Upper lobe of left lung (tissue), 6 donors: ENCODE data around the gene DIP2C. TPM values are rescaled to one million over a fixed set of nuclear protein-coding genes. Genes with fewer than 3 reads are reported as not detected.
A peak's percentile ranks its signal among the peaks of the same experiment; 100 is the strongest.

Experiments used
- ATAC-seq, 2 donors: fragments of 200-7000 bp; cut with Tn5 transposase; one replicate each; pipeline ENCODE4 v1.9.1; 2022; ENCODE audit warnings: mild to moderate bottlenecking in 2 of 2, moderate library complexity in 2 of 2; ENCODE audit not compliant: low FRiP score in 2 of 2
- DNase-seq, 2 donors: peaks; one replicate each; pipeline ENCODE4 v3.0.0-alpha.2; 2019 to 2020
- H3K27ac ChIP-seq, 4 donors: fragments of 200-600 bp; sonication (generic); one replicate each; pipeline ENCODE4 v1.5.1; 2016 to 2019
- H3K27me3 ChIP-seq, 4 donors: fragments of 200-600 bp; sonication (generic); one replicate each; pipeline ENCODE4 v1.5.1; 2017 to 2019
- H3K36me3 ChIP-seq, 4 donors: fragments of 200-600 bp; sonication (generic); one replicate each; pipeline ENCODE4 v1.5.1; 2016 to 2019
- H3K4me1 ChIP-seq, 4 donors: fragments of 200-600 bp; sonication (generic); one replicate each; pipeline ENCODE4 v1.5.1; 2018 to 2019
- H3K4me3 ChIP-seq, 4 donors: fragments of 200-600 bp; sonication (generic); one replicate each; pipeline ENCODE4 v1.5.1; 2017 to 2019; ENCODE audit warnings: mild to moderate bottlenecking in 2 of 4, moderate library complexity in 1 of 4
- H3K9me3 ChIP-seq, 4 donors: fragments of 200-600 bp; sonication (generic); one replicate each; pipeline ENCODE4 v1.5.1; 2018 to 2019
- EP300 ChIP-seq, 4 donors: sonication (generic); formaldehyde crosslinking; IDR thresholded peaks; one replicate each; pipeline ENCODE4 v1.5.1; 2017; ENCODE audit warnings: antibody characterized with exemption in 4 of 4, control low read depth in 2 of 4
- POLR2A ChIP-seq, 4 donors: fragments of 450-650 bp; IDR thresholded peaks; one replicate each; pipeline ENCODE4 v1.5.1; 2016 to 2017; ENCODE audit warnings: antibody characterized with exemption in 4 of 4, mild to moderate bottlenecking in 2 of 4
- POLR2AphosphoS5 ChIP-seq, 2 donors: sonication (generic); formaldehyde crosslinking; IDR thresholded peaks; one replicate each; pipeline ENCODE4 v1.5.1; 2017; ENCODE audit warnings: antibody characterized with exemption in 2 of 2
- WGBS, 2 donors: methylation state at CpG; one replicate each; pipeline ENCODE4 v1.1.5; 2017 to 2018; 5-methylcytosine and 5-hydroxymethylcytosine counted together
- total RNA-seq, 6 donors: library from RNA; depleted of rRNA in 4 of 6; stranded (reverse); fragments of >200 nt in 4 of 6; gene quantifications; one replicate each; pipeline versions ENCODE4 v1.1.0 to v1.2.1, GENCODE V29; 2016 to 2021
- TF ChIP-seq, protein P1 (sequence below), 6 experiments: fragments of 450-650 bp in 4 of 6; fragments of 200-600 bp in 2 of 6; sonication (generic) in 2 of 6; IDR thresholded peaks; one replicate each; pipeline ENCODE4 v1.5.1; 2016 to 2019; ENCODE audit warnings: antibody characterized with exemption in 6 of 6
- donor health status: DM: no; HTN: no; CAD: no; lungs with moderate emphysema.
- donor health status: DM: no; HTN: yes; CAD: no; lungs with severe emphysema.

Gene DIP2C
- total RNA-seq, 6 donors from 2014 or later: 11.6 to 32.5 (median 14.7) TPM

DNA sequence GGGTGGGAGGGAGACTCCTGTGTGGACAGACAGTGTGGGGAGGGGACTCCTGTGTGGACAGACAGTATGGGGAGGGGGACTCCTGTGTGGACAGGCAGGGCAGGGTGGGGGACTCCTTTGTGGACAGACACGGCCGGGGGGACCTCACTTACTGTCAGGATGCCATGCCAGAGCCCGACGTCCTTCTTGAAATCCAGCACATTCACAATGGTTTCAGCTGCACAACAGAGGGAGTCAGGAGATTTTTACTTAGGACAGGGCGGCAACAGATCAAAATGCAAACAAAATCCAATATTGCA, 301.9 kb downstream of the DIP2C start:
- peaks cover 0 to 37% (median 7%) of the 10 kb centered on the region in 4 donors for H3K36me3 ChIP-seq
- WGBS, 2 donors: 100% methylated on average over 5 of the region's 5 CpGs

DNA sequence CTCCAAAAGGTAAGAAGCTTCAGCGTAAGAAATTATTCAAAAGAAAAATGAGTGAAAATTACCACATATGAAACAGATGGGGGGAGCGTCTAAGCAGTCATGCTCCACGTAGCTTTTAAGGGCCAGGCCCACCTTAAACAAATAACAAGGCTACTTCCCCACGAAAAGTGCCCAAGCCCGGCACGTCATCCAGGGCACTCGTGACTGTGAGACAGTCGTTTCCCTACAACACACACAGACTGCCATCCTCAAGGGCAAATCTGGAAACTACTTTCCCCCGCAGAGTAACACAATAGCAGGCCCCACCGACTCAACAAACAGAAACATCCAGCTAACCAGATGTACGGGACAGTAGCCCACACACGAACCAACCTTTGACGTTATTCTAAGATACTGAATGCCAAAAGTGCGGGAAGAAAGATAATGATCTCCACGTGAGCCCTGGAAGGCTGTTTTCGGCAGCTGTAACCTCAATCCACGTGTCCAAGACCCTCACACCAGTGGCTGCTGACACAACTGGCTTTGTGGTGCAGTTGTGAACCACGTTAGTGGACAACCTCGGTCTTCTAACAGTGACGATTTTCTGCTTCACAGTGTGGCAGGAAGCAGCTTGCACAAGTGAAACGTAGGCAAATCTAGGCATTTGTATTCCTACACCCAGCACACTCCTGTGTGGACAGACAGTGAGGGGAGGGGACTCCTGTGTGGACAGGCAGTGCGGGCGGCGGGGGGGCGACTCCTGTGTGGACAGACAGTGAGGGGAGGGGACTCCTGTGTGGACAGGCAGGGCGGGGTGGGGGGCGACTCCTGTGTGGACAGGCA, 302.5 kb downstream of the DIP2C start:
- Histone ChIP-seq H3K27ac (peak overlapping the region in 2 of 4 donors; percentile 30 to 64), H3K27me3 (no peaks in the 10 kb centered on the region), H3K4me1 (peaks cover 0 to 5% (median 0%) of the 10 kb centered on the region in 4 donors), H3K4me3 (no peak overlapping the region), H3K9me3 (no peaks in the 10 kb centered on the region), H3K36me3 (peaks cover 0 to 42% (median 7%) of the 10 kb centered on the region in 4 donors)
- WGBS, 2 donors: 83 to 88% methylated on average over 26 to 27 of the region's 27 CpGs
- ATAC-seq: peak in 1 of 2 donors; percentile 49
- peak in 1 of 4 donors; percentile 17 for TF ChIP-seq POLR2A (IDR thresholded peaks at IDR 0.05)
- TF ChIP-seq, protein P1, sequence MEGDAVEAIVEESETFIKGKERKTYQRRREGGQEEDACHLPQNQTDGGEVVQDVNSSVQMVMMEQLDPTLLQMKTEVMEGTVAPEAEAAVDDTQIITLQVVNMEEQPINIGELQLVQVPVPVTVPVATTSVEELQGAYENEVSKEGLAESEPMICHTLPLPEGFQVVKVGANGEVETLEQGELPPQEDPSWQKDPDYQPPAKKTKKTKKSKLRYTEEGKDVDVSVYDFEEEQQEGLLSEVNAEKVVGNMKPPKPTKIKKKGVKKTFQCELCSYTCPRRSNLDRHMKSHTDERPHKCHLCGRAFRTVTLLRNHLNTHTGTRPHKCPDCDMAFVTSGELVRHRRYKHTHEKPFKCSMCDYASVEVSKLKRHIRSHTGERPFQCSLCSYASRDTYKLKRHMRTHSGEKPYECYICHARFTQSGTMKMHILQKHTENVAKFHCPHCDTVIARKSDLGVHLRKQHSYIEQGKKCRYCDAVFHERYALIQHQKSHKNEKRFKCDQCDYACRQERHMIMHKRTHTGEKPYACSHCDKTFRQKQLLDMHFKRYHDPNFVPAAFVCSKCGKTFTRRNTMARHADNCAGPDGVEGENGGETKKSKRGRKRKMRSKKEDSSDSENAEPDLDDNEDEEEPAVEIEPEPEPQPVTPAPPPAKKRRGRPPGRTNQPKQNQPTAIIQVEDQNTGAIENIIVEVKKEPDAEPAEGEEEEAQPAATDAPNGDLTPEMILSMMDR (IDR thresholded peaks at IDR 0.05): no peak
- DNase-seq: peak in 1 of 2 donors; percentile 79

More for the DNA sequence above, 301.9 kb downstream of the DIP2C start:
- no peak for TF ChIP-seq POLR2AphosphoS5 (IDR thresholded peaks at IDR 0.05)
- no peak for TF ChIP-seq EP300 (IDR thresholded peaks at IDR 0.05)
- TF ChIP-seq POLR2A (IDR thresholded peaks at IDR 0.05): no peak
- TF ChIP-seq, protein P1 (IDR thresholded peaks at IDR 0.05): no peak
- no peak for ATAC-seq
- DNase-seq: no peak
- H3K4me3 ChIP-seq: no peak overlapping the region
- no peaks in the 10 kb centered on the region for H3K27me3 ChIP-seq
- H3K9me3 ChIP-seq: no peaks in the 10 kb centered on the region
- peak overlapping the region in 2 of 4 donors; percentile 30 to 64 for H3K27ac ChIP-seq
- H3K4me1 ChIP-seq: peaks cover 0 to 5% (median 0%) of the 10 kb centered on the region in 4 donors

- peaks cover 0 to 53% (median 11%) of the 10 kb centered on the region in 4 donors for H3K36me3 ChIP-seq
- ATAC-seq (no peak), DNase-seq (no peak)
- H3K27ac ChIP-seq: no peak overlapping the region
- no peak overlapping the region for H3K4me3 ChIP-seq
- H3K9me3 ChIP-seq: no peaks in the 10 kb centered on the region
- H3K27me3 ChIP-seq: no peaks in the 10 kb centered on the region
- no peak for TF ChIP-seq POLR2AphosphoS5 (IDR thresholded peaks at IDR 0.05)
- TF ChIP-seq EP300 (IDR thresholded peaks at IDR 0.05): no peak
- TF ChIP-seq, protein P1 (IDR thresholded peaks at IDR 0.05): no peak
- TF ChIP-seq POLR2A (IDR thresholded peaks at IDR 0.05): no peak
- WGBS, 2 donors: 87 to 88% methylated on average over 30 to 31 of the region's 31 CpGs
- peaks cover 0 to 5% (median 0%) of the 10 kb centered on the region in 4 donors for H3K4me1 ChIP-seq
Measured at GRCh38 chr10:385571-386300, 303.7 kb downstream of the DIP2C start.

DNA sequence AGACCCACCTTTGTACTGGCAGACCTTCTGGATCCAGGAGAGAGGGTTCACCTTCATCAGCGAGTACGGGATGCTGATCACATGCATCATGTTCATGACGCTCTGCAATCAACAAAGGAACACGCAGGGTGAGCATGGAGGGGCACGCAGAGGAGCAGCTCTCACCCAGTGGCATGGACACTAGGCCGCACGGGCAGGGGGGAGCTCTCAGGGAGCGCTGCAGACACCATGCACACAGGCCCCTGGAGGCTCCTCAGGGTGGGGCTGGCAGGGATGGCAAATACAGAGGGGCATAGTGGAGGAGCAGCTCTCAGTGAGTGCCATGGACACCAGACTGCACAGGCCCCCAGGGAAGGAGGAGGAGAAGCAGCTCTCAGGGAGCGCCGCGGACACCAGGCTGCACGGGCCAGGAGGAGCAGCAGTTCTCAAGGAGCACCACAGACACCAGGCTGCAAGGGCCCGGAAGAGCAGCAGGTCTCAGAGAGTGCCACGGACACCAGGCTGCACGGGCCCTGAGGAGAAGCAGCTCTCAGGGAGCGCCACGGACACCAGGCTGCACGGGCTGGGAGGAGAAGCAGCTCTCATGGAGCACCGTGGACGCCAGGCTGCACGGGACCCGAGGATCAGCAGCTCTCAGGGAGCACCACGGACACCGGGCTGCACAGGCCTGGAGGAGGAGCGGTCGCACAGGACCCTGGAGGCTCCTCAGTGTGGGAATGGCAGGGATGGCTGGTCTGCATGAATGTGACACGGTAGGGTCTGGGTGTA, 304.7 kb downstream of the DIP2C start:
- no peak overlapping the region for H3K27ac ChIP-seq
- H3K4me1 ChIP-seq: peaks cover 0 to 5% (median 0%) of the 10 kb centered on the region in 4 donors
- H3K9me3 ChIP-seq: no peaks in the 10 kb centered on the region
- no peak overlapping the region for H3K4me3 ChIP-seq
- DNase-seq: no peak
- H3K36me3 ChIP-seq: peaks cover 0 to 50% (median 11%) of the 10 kb centered on the region in 4 donors
- no peak for ATAC-seq
- no peaks in the 10 kb centered on the region for H3K27me3 ChIP-seq
- WGBS, 2 donors: 93% methylated on average over 16 to 27 of the region's 27 CpGs
- TF ChIP-seq EP300 (IDR thresholded peaks at IDR 0.05) (no peak), POLR2AphosphoS5 (IDR thresholded peaks at IDR 0.05) (no peak), POLR2A (IDR thresholded peaks at IDR 0.05) (no peak)
- TF ChIP-seq, protein P1 (IDR thresholded peaks at IDR 0.05): no peak
